22Rv1 (cell line): Measurements from ENCODE around the gene SZT2.
A peak's percentile ranks its signal among the peaks of the same experiment; 100 is the strongest.

ENCODE experiments used
- H3K27ac ChIP-seq: fragments of 450-650 bp; 2 replicates; pipeline ENCODE4 v1.5.1; 2017
- CTCF ChIP-seq: fragments of 450-650 bp; IDR thresholded peaks from 2 replicates; pipeline ENCODE4 v1.5.1; 2017; ENCODE audit warnings: mild to moderate bottlenecking
- ZFX ChIP-seq: fragments of 450-650 bp; IDR thresholded peaks from 2 replicates; pipeline ENCODE4 v1.6.1; 2017; ENCODE audit warnings: antibody characterized with exemption, borderline replicate concordance

The SZT2 gene

GRCh38 chr1:43377831-43378230 lies 11.9 kb upstream of the SZT2 start:
- no peak overlapping the region for H3K27ac ChIP-seq
- TF ChIP-seq ZFX, result no peak
- TF ChIP-seq CTCF, result no peak

- H3K27ac ChIP-seq, result no peak overlapping the region
These were observed 10.2 kb upstream of the SZT2 start for GRCh38 chr1:43379476-43379875.

GRCh38 chr1:43381612-43382011 lies 8.1 kb upstream of the SZT2 start:
- no peak overlapping the region for H3K27ac ChIP-seq
- no peak for TF ChIP-seq CTCF
- no peak for TF ChIP-seq ZFX

More at GRCh38 chr1:43379476-43379875, 10.2 kb upstream of the SZT2 start:
- TF ChIP-seq CTCF (no peak), ZFX (no peak)

- H3K27ac ChIP-seq, result no peak overlapping the region
- TF ChIP-seq CTCF (no peak), ZFX (no peak)
These were observed 7.5 kb upstream of the SZT2 start for GRCh38 chr1:43382027-43382779.

GRCh38 chr1:43383449-43383848 lies 6.2 kb upstream of the SZT2 start:
- peak; percentile 19; the same call in 1 of the 2 replicates for TF ChIP-seq CTCF
- TF ChIP-seq ZFX, result no peak
- no peak overlapping the region for H3K27ac ChIP-seq

GRCh38 chr1:43386676-43387075 lies 3.0 kb upstream of the SZT2 start:
- TF ChIP-seq ZFX (no peak), CTCF (no peak)
- H3K27ac ChIP-seq, result no peak overlapping the region

- H3K27ac ChIP-seq, result no peak overlapping the region
- TF ChIP-seq ZFX (no peak), CTCF (no peak)
These were observed 1.6 kb upstream of the SZT2 start for GRCh38 chr1:43387976-43388599.
